ENCODE results near the gene PRKN. TPM values are rescaled to one million over a fixed set of nuclear protein-coding genes. Genes with fewer than 3 reads are reported as not detected.

The PRKN gene
- total RNA-seq, 1 experiment from 2014 or later, result 1.2 TPM

GRCh38 chr6:162602759-162603158, 124.8 kb downstream of the PRKN start:
- H3K27me3 ChIP-seq (replicated peaks; ENCODE audit: insufficient read depth, low read depth, low read length, poor library complexity), result no peaks in the 10 kb centered on the region
- H3K27ac ChIP-seq (ENCODE audit: low read depth, low read length, poor library complexity, severe bottlenecking), result no peak overlapping the region
- DNase-seq (ENCODE audit: low spot score), result no peak
- intact Hi-C loops (cut with micrococcal nuclease; ENCODE audit: unreplicated experiment), result no loop called here
- BruUV-seq (replicated peaks), result no TSS peak
- POLR2A ChIA-PET (ENCODE audit: low non-redundant PET), result no interaction called here
- CTCF ChIA-PET, result no interaction called here
- H3K4me1 ChIP-seq (ENCODE audit: insufficient read depth, low read length, poor library complexity, severe bottlenecking), result no peaks in the 10 kb centered on the region
- TF ChIP-seq EZH2 (IDR thresholded peaks at IDR 0.05; ENCODE audit: borderline replicate concordance, low read depth, low read length, poor library complexity, severe bottlenecking), result no peak
- TF ChIP-seq, protein P1, sequence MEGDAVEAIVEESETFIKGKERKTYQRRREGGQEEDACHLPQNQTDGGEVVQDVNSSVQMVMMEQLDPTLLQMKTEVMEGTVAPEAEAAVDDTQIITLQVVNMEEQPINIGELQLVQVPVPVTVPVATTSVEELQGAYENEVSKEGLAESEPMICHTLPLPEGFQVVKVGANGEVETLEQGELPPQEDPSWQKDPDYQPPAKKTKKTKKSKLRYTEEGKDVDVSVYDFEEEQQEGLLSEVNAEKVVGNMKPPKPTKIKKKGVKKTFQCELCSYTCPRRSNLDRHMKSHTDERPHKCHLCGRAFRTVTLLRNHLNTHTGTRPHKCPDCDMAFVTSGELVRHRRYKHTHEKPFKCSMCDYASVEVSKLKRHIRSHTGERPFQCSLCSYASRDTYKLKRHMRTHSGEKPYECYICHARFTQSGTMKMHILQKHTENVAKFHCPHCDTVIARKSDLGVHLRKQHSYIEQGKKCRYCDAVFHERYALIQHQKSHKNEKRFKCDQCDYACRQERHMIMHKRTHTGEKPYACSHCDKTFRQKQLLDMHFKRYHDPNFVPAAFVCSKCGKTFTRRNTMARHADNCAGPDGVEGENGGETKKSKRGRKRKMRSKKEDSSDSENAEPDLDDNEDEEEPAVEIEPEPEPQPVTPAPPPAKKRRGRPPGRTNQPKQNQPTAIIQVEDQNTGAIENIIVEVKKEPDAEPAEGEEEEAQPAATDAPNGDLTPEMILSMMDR (conservative IDR thresholded peaks at IDR 0.05; ENCODE audit: low read depth, low read length), result no peak
- H3K36me3 ChIP-seq (ENCODE audit: insufficient read depth, low read length, poor library complexity, severe bottlenecking), result no peaks in the 10 kb centered on the region
- no peaks in the 10 kb centered on the region for H3K9me3 ChIP-seq (ENCODE audit: low read depth, low read length, poor library complexity, severe bottlenecking)
- H3K4me3 ChIP-seq (ENCODE audit: low read depth, low read length, poor library complexity, severe bottlenecking), result no peak overlapping the region

DNA sequence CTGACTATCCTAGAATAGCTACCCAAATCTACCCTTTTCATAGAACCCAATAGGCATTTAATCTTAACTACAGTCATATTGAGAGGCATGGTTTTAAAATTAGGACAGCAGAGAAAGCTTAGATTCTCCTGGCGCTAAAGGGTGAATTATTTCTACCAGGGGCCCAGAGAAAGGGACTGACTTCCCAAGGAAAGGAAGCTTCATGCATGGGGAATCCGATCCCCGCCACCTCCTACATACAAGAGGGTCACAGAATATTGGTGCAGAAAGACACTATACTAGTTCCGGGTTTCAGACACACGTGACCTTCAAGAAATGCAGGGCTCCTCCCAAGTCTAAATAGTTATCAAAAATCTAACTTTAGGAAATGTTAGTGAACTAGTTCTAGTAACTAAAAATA, 130.9 kb downstream of the PRKN start:
- POLR2A ChIA-PET (ENCODE audit: low non-redundant PET), result no interaction called here
- Histone ChIP-seq H3K4me1 (ENCODE audit: insufficient read depth, low read length, poor library complexity, severe bottlenecking) (no peaks in the 10 kb centered on the region), H3K27me3 (replicated peaks; ENCODE audit: insufficient read depth, low read depth, low read length, poor library complexity) (no peaks in the 10 kb centered on the region), H3K36me3 (ENCODE audit: insufficient read depth, low read length, poor library complexity, severe bottlenecking) (no peaks in the 10 kb centered on the region), H3K27ac (ENCODE audit: low read depth, low read length, poor library complexity, severe bottlenecking) (no peak overlapping the region), H3K9me3 (ENCODE audit: low read depth, low read length, poor library complexity, severe bottlenecking) (no peaks in the 10 kb centered on the region), H3K4me3 (ENCODE audit: low read depth, low read length, poor library complexity, severe bottlenecking) (no peak overlapping the region)
- intact Hi-C loops (cut with micrococcal nuclease; ENCODE audit: unreplicated experiment), result loop anchor here (10.0 kb wide), 1 partner anchor 448 kb away; no protein-coding TSS in a partner anchor
- BruUV-seq (replicated peaks), result no TSS peak
- CTCF ChIA-PET, result no interaction called here
- TF ChIP-seq, protein P1 (conservative IDR thresholded peaks at IDR 0.05; ENCODE audit: low read depth, low read length), result no peak
- no peak for TF ChIP-seq EZH2 (IDR thresholded peaks at IDR 0.05; ENCODE audit: borderline replicate concordance, low read depth, low read length, poor library complexity, severe bottlenecking)
- no peak for DNase-seq (ENCODE audit: low spot score)

DNA sequence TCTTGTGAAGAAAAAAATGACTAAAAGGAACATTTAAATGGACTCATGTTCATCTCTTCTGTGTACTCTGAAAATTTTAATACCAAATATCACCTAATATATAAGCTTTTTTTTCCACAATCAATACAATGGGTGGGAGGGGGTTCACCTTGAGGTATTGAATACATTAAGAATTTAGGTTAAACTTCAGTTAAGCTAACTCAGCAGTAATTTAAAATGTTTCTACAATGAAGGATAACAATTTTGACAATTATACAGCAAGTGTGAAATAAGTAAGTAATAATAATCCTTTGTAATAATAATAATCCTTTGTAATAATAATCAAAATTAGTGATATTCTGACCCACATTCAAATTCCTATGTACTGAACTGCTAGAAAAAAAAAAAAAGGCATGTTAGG, 136.0 kb downstream of the PRKN start:
- H3K36me3 ChIP-seq (ENCODE audit: insufficient read depth, low read length, poor library complexity, severe bottlenecking), result no peaks in the 10 kb centered on the region
- no peaks in the 10 kb centered on the region for H3K4me1 ChIP-seq (ENCODE audit: insufficient read depth, low read length, poor library complexity, severe bottlenecking)
- intact Hi-C loops (cut with micrococcal nuclease; ENCODE audit: unreplicated experiment), result loop anchor here (10.0 kb wide), 1 partner anchor 453 kb away; no protein-coding TSS in a partner anchor
- H3K27me3 ChIP-seq (replicated peaks; ENCODE audit: insufficient read depth, low read depth, low read length, poor library complexity), result no peaks in the 10 kb centered on the region
- TF ChIP-seq, protein P1 (conservative IDR thresholded peaks at IDR 0.05; ENCODE audit: low read depth, low read length), result no peak
- TF ChIP-seq EZH2 (IDR thresholded peaks at IDR 0.05; ENCODE audit: borderline replicate concordance, low read depth, low read length, poor library complexity, severe bottlenecking), result no peak
- ChIA-PET CTCF (no interaction called here), POLR2A (ENCODE audit: low non-redundant PET) (no interaction called here)
- H3K4me3 ChIP-seq (ENCODE audit: low read depth, low read length, poor library complexity, severe bottlenecking), result no peak overlapping the region
- DNase-seq (ENCODE audit: low spot score), result no peak
- no peak overlapping the region for H3K27ac ChIP-seq (ENCODE audit: low read depth, low read length, poor library complexity, severe bottlenecking)
- H3K9me3 ChIP-seq (ENCODE audit: low read depth, low read length, poor library complexity, severe bottlenecking), result no peaks in the 10 kb centered on the region
- no TSS peak for BruUV-seq (replicated peaks)

Measured in A673 (cell line).